Epithelial cell of proximal tubule (primary cell): ENCODE data around the gene RC3H2. TPM values are rescaled to one million over a fixed set of nuclear protein-coding genes. Genes with fewer than 3 reads are reported as not detected.
"Not testable (repeated sequence)": the region's sequence is repeated elsewhere in the genome, so short reads cannot be mapped to it uniquely, and the experiment has no call there.

ENCODE experiments used
- DNase-seq: peaks from one replicate; pipeline ENCODE4 v3.0.0-alpha.2; 2011; ENCODE audit warnings: low read depth
- H3K4me3 ChIP-seq: 2 replicates; pipeline ENCODE4 v1.5.1; 2011; ENCODE audit warnings: low read depth, mild to moderate bottlenecking, low read length
- total RNA-seq: library from RNA; depleted of rRNA; stranded (reverse); fragments of >200 nt; gene quantifications from 2 replicates; pipeline ENCODE4 v1.2.3, GENCODE V29; 2015
- TF ChIP-seq, protein P1 (sequence below): conservative IDR thresholded peaks from 2 replicates; pipeline ENCODE4 v1.5.1; 2012; ENCODE audit warnings: low read depth, mild to moderate bottlenecking, low read length

Gene RC3H2
- total RNA-seq, 1 donor from 2014 or later, result 26.1 TPM

DNA sequence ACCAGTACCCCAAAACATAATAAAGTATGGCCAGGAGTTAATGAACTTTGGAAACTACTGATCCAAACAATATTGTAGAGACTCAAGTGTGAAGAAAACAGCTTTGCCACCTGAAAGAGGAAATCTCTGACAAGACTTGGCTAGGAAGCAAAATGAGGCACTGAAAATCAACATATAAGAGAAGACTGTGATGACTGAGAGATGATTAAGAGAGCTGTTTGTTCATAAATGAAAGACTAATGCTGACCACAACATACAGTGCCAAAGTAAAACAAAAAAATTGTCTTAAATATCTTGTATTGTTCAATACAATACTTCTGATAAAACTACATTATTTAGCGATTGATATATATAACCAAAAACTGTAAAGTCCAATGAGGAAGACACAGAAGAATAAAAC lies 7.2 kb downstream of the RC3H2 start:
- TF ChIP-seq, protein P1, sequence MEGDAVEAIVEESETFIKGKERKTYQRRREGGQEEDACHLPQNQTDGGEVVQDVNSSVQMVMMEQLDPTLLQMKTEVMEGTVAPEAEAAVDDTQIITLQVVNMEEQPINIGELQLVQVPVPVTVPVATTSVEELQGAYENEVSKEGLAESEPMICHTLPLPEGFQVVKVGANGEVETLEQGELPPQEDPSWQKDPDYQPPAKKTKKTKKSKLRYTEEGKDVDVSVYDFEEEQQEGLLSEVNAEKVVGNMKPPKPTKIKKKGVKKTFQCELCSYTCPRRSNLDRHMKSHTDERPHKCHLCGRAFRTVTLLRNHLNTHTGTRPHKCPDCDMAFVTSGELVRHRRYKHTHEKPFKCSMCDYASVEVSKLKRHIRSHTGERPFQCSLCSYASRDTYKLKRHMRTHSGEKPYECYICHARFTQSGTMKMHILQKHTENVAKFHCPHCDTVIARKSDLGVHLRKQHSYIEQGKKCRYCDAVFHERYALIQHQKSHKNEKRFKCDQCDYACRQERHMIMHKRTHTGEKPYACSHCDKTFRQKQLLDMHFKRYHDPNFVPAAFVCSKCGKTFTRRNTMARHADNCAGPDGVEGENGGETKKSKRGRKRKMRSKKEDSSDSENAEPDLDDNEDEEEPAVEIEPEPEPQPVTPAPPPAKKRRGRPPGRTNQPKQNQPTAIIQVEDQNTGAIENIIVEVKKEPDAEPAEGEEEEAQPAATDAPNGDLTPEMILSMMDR, result no peak
- no peak overlapping the region for H3K4me3 ChIP-seq
- DNase-seq, result no peak

DNA sequence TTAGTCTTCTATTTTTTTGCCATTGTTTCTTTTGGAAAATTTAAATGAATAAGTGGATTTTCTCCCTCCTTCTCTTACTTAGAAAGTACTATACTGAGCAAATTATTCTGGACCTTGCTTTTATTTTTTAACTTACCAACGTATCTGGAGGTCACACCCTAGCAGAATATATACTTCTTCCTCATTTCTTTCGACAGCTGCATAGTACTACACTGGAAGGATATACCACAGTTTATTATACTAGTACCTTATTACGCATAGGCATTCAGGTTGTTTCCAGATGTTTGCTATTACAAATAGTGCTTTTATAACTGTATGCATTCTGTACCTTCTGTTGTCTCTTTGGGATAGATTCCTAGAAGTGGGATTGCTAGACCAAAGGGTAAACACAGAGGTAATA lies 16.7 kb downstream of the RC3H2 start:
- no peak for DNase-seq
- TF ChIP-seq, protein P1, result no peak
- no peak overlapping the region for H3K4me3 ChIP-seq

DNA sequence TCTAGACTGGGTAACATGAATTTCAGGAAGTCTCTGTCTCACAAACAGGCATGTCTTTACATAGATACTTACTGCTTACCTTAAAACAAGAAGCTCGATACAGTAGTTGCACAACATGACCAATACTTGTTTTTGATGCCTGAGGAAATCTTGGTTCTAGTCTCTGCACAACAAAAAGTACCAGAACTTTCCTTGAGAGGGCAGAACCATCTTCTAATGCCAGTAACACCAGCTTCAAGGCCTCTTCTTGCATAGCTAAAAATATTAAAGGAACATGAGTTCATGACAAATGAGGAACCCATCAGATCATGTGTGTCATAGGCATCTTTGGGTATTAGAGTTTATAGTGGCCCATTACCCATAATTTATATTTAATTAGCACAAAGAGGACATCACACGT lies 22.0 kb downstream of the RC3H2 start:
- no peak for DNase-seq
- H3K4me3 ChIP-seq, result no peak overlapping the region
- TF ChIP-seq, protein P1, result no peak

DNA sequence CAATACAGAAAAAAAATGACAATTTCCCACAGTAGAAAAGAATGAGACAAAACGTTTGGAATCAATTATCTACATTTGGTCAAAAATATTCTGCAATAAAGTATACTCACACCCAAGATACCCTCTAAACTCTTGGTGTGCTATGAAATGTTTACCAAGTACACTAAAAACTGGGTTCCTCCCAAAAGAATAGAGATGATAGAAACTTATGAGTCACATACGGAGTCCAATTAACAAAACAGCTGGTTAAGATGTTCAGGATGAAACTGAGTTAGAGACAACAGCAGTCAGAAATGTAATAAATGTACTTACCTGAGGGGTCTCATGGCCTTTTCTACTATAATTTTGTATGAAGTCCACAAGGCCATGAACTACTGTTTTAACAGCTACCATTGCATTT lies 25.7 kb downstream of the RC3H2 start:
- no peak for DNase-seq
- TF ChIP-seq, protein P1, result no peak
- H3K4me3 ChIP-seq, result no peak overlapping the region

DNA sequence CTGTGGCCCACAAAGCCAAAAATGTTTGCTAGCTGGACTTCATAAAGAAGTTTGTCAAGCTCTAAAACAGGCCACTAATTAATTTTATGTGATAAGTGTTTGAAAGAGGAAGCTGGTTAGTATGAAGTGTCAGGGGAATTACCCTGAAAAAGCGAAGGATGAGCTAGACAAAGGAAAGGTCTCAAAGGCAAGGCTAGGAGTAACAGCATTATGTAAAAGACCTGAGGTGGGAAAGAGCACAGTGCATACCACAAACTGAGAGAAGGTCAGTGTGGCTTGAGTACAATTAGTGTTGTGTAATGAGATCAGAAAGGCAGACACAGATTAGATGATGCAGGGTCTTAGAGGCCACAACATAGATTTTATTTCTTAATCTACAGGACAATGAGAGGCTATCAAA lies 29.6 kb downstream of the RC3H2 start:
- TF ChIP-seq, protein P1, result no peak
- DNase-seq, result no peak

DNA sequence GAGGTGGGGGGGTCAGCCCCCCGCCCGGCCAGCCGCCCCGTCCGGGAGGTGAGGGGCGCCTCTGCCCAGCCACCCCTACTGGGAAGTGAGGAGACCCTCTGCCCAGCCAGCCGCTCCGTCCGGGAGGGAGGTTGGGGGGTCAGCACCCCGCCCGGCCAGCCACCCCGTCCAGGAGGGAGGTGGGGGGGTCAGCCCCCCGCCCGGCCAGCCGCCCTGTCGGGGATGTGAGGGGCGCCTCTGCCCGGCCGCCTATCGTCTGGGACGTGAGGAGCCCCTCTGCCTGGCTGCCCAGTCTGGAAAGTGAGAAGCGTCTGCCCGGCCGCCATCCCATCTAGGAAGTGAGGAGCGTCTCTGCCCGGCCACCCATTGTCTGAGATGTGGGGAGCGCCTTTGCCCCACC lies 37.9 kb downstream of the RC3H2 start:
- H3K4me3 ChIP-seq, DNase-seq: not testable (repeated sequence)

More for the DNA sequence above, 29.6 kb downstream of the RC3H2 start:
- no peak overlapping the region for H3K4me3 ChIP-seq

DNA sequence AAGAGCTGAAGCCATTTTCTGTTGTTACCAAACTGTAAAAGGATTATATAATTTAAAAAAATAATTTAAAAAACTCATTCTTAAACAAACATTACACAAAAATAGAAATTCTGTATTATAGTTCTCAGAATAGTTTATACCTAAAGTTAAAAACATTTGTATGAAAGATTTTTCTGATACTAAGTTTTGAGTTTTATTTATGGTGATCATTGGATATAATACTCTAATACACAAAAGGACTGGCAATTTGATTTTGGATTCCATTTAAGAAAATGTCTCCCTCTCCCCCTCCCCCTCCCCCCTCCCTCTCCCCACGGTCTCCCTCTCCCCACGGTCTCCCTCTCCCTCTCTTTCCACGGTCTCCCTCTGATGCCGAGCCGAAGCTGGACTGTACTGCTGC lies 39.1 kb downstream of the RC3H2 start:
- H3K4me3 ChIP-seq, result no peak overlapping the region
- TF ChIP-seq, protein P1, result no peak
- no peak for DNase-seq

DNA sequence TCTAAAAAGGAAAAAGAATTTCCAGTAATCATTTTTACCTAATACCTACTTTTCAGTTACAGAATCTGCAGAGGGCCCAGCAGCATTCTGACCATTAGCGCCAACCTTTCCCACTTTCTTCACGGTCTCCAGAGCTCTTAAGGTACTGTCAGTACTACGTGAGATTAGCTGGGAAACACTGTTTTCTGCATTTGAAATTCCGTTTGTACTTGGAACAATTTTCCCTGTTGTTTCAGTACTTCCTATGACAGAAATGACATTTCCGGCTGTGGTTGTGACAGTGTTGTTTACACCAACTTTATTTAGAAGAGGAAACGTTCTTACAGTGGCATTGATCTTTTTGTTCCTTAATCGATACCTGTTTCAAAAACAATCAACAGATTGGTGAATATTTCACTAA lies 39.9 kb downstream of the RC3H2 start:
- TF ChIP-seq, protein P1, result no peak
- H3K4me3 ChIP-seq, result no peak overlapping the region
- no peak for DNase-seq
